Esophagus muscularis mucosa (tissue), 3 donors: ENCODE measurements around the gene GIPC2.

Experiments
- CTCF ChIP-seq, 3 experiments: fragments of 200-600 bp in 2 of 3; fragments of 450-650 bp in 1 of 3; sonication (generic) in 2 of 3; IDR thresholded peaks; one replicate each; pipeline ENCODE4 v1.5.1; 2017 to 2019; ENCODE audit warnings: antibody characterized with exemption in 3 of 3, mild to moderate bottlenecking in 2 of 3, moderate library complexity in 1 of 3
- POLR2A ChIP-seq: fragments of 450-650 bp; IDR thresholded peaks from one replicate; pipeline ENCODE4 v1.6.1; 2017; ENCODE audit warnings: antibody characterized with exemption, moderate library complexity, mild to moderate bottlenecking, low read depth

GRCh38 chr1:78047631-78048030 lies 1.9 kb downstream of the GIPC2 start:
- TF ChIP-seq POLR2A (no peak), CTCF (IDR thresholded peaks at IDR 0.05) (no peak)
